Parathyroid adenoma (tissue), 2 donors: ENCODE results near the gene PPP1R14B.

Experiments
- H2AFZ ChIP-seq: fragments of 300-600 bp; sonication (generic); one replicate; pipeline ENCODE4 v1.7.0; 2017; ENCODE audit warnings: antibody characterized with exemption, mild to moderate bottlenecking
- H3K27ac ChIP-seq: fragments of 300-600 bp; sonication (generic); one replicate; pipeline ENCODE4 v1.7.0; 2017
- H3K27me3 ChIP-seq: fragments of 300-600 bp; sonication (generic); one replicate; pipeline ENCODE4 v1.7.0; 2017; ENCODE audit warnings: low read length; ENCODE audit not compliant: control insufficient read depth, insufficient read depth
- H3K36me3 ChIP-seq: fragments of 300-600 bp; sonication (generic); one replicate; pipeline ENCODE4 v1.7.0; 2017; ENCODE audit warnings: low read length; ENCODE audit not compliant: control insufficient read depth, insufficient read depth
- H3K4me1 ChIP-seq: fragments of 300-600 bp; sonication (generic); one replicate; pipeline ENCODE4 v1.7.0; 2017; ENCODE audit warnings: control low read depth
- H3K4me2 ChIP-seq: fragments of 300-600 bp; sonication (generic); one replicate; pipeline ENCODE4 v1.7.0; 2017; ENCODE audit warnings: low read length
- H3K4me3 ChIP-seq: fragments of 300-600 bp; sonication (generic); one replicate; pipeline ENCODE4 v1.7.0; 2017; ENCODE audit warnings: low read depth, low read length
- H3K79me2 ChIP-seq: fragments of 300-600 bp; sonication (generic); one replicate; pipeline ENCODE4 v1.7.0; 2017; ENCODE audit warnings: control low read depth
- H3K9ac ChIP-seq: fragments of 300-600 bp; sonication (generic); one replicate; pipeline ENCODE4 v1.7.0; 2017; ENCODE audit warnings: mild to moderate bottlenecking
- H3K9me3 ChIP-seq: fragments of 300-600 bp; sonication (generic); one replicate; pipeline ENCODE4 v1.7.0; 2017; ENCODE audit warnings: low read length; ENCODE audit not compliant: control insufficient read depth
- CTCF ChIP-seq: fragments of 300-600 bp; sonication (generic); IDR thresholded peaks from one replicate; pipeline ENCODE4 v1.7.0; 2017; ENCODE audit warnings: antibody characterized with exemption, mild to moderate bottlenecking
- donor health status: primary hyperparathyroidism.

PPP1R14B gene

GRCh38 chr11:64237484-64237951, 9.2 kb downstream of the PPP1R14B start:
- H3K9me3 ChIP-seq, result no peaks in the 10 kb centered on the region
- H2AFZ ChIP-seq, result no peak overlapping the region
- peak overlapping the region; percentile 33 for H3K4me2 ChIP-seq
- H3K27me3 ChIP-seq, result no peaks in the 10 kb centered on the region
- TF ChIP-seq CTCF, result no peak
- no peaks in the 10 kb centered on the region for H3K79me2 ChIP-seq
- H3K9ac ChIP-seq, result no peak overlapping the region
- H3K36me3 ChIP-seq, result no peaks in the 10 kb centered on the region
- H3K4me1 ChIP-seq, result peaks cover 10% of the 10 kb centered on the region
- peak overlapping the region; percentile 39 for H3K27ac ChIP-seq
- peak overlapping the region; percentile 22 for H3K4me3 ChIP-seq

GRCh38 chr11:64235437-64236161, 11.1 kb downstream of the PPP1R14B start:
- Histone ChIP-seq H3K4me1 (peaks cover 9% of the 10 kb centered on the region), H2AFZ (no peak overlapping the region), H3K4me3 (peak overlapping the region; percentile 57), H3K36me3 (no peaks in the 10 kb centered on the region), H3K79me2 (no peaks in the 10 kb centered on the region), H3K9me3 (no peaks in the 10 kb centered on the region), H3K27ac (peak overlapping the region; percentile 36), H3K9ac (no peak overlapping the region), H3K4me2 (peak overlapping the region; percentile 73), H3K27me3 (no peaks in the 10 kb centered on the region)
- TF ChIP-seq CTCF, result no peak

GRCh38 chr11:64234647-64235379, 11.9 kb downstream of the PPP1R14B start:
- Histone ChIP-seq H3K4me1 (peaks cover 3% of the 10 kb centered on the region), H3K27me3 (no peaks in the 10 kb centered on the region), H3K4me2 (peak overlapping the region; percentile 73), H3K36me3 (no peaks in the 10 kb centered on the region), H2AFZ (no peak overlapping the region), H3K9me3 (no peaks in the 10 kb centered on the region), H3K27ac (peak overlapping the region; percentile 36), H3K9ac (no peak overlapping the region), H3K4me3 (peak overlapping the region; percentile 57), H3K79me2 (no peaks in the 10 kb centered on the region)
- TF ChIP-seq CTCF, result no peak

- Histone ChIP-seq H2AFZ (peak within 1 kb of the TSS; percentile 56), H3K36me3 (no peaks in the 10 kb centered on the region), H3K9ac (peak within 1 kb of the TSS; percentile 19), H3K4me3 (peak within 1 kb of the TSS; percentile 57), H3K79me2 (no peaks in the 10 kb centered on the region), H3K4me2 (peak within 1 kb of the TSS; percentile 73), H3K4me1 (no peaks in the 10 kb centered on the region), H3K9me3 (no peaks in the 10 kb centered on the region), H3K27me3 (no peaks in the 10 kb centered on the region), H3K27ac (peak within 1 kb of the TSS; percentile 65)
- TF ChIP-seq CTCF, result no peak
These were observed 12.7 kb downstream of the PPP1R14B start, which contains the start of gene VEGFB for GRCh38 chr11:64233913-64234586. VEGFB (plus strand) TSS chr11:64234584; CDS start chr11:64234834, 250 bp downstream.
